HG03342 (cell line): ENCODE data around the gene PNCK.

ENCODE experiments used
- ATAC-seq: cut with Tn5 transposase; IDR thresholded peaks from one replicate; pipeline ENCODE4 v1.9.1; 2021; ENCODE audit warnings: mild to moderate bottlenecking, moderate library complexity; ENCODE audit not compliant: unreplicated experiment

PNCK gene

GRCh38 chrX:153642655-153643430 is 30.8 kb downstream of the PNCK start:
- no peak for ATAC-seq

- no peak for ATAC-seq
These were observed 31.5 kb downstream of the PNCK start for GRCh38 chrX:153642051-153642654.

GRCh38 chrX:153641627-153642026 is 32.0 kb downstream of the PNCK start:
- ATAC-seq, result no peak

GRCh38 chrX:153640736-153641575 is 32.7 kb downstream of the PNCK start:
- ATAC-seq, result no peak

GRCh38 chrX:153640045-153640686 is 33.4 kb downstream of the PNCK start:
- no peak for ATAC-seq

- ATAC-seq, result no peak
These were observed 34.2 kb downstream of the PNCK start for GRCh38 chrX:153639177-153640044.

- ATAC-seq, result no peak
These were observed 35.0 kb downstream of the PNCK start for GRCh38 chrX:153638436-153639176.

GRCh38 chrX:153638041-153638371 is 35.6 kb downstream of the PNCK start:
- ATAC-seq, result no peak

- ATAC-seq, result no peak
These were observed 36.2 kb downstream of the PNCK start for GRCh38 chrX:153637121-153638040.

GRCh38 chrX:153636716-153637115 is 36.9 kb downstream of the PNCK start:
- no peak for ATAC-seq

- ATAC-seq, result no peak
These were observed 37.6 kb downstream of the PNCK start for GRCh38 chrX:153635788-153636668.

GRCh38 chrX:153635388-153635787 is 38.2 kb downstream of the PNCK start:
- no peak for ATAC-seq

- ATAC-seq, result no peak
These were observed 38.8 kb downstream of the PNCK start for GRCh38 chrX:153634832-153635231.

GRCh38 chrX:153634236-153634635 is 39.4 kb downstream of the PNCK start:
- no peak for ATAC-seq

GRCh38 chrX:153633607-153634180 is 39.9 kb downstream of the PNCK start:
- no peak for ATAC-seq

- no peak for ATAC-seq
These were observed 40.6 kb downstream of the PNCK start for GRCh38 chrX:153633048-153633447.

- ATAC-seq, result no peak
These were observed 41.0 kb downstream of the PNCK start for GRCh38 chrX:153632595-153632946.
